Amniotic epithelial cell (primary cell): Measurements from ENCODE around the gene FTSJ3.

Source experiments
- DNase-seq: peaks from one replicate; pipeline ENCODE4 v3.0.0-alpha.2; 2010; ENCODE audit warnings: low read depth

Gene FTSJ3

GRCh38 chr17:63786117-63786516, 41.3 kb downstream of the FTSJ3 start:
- DNase-seq: no peak

DNA sequence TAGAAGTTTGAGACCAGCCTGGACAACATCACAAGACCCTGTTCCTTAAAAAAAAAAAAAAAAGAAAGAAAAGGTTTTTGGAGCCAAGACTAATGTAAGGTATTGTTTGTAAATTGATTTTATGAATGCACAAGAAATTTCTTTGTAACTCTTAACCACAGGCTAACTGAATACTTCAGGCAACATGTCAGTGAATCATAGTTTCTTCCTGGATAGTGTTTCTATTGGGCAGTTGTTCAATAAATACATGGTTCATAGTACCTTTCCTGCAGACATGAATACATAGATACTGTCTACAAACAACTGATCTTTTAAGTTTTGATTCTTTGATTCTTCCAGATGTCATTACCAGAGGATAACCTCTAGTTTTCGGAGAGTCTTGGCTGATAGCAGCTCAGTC, 41.9 kb downstream of the FTSJ3 start:
- DNase-seq: peak; percentile 32

DNA sequence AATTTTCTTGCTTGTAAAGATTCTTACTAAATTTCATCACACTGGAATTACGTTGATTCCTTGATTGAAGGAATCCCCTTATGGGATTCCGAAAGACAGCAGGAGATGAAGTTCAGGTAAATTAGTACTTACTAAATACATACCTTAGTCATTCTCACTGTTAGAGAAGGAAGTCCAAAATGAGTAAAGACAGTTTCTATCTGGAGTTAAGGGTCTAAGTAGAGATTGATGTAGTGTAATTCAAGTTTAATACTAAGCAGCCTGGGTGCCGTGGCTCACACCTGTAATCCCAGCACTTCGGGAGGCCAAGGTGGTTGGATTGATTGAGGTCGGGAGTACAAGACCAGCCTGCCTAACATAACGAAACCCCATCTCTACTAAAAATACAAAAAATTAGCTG, 43.9 kb downstream of the FTSJ3 start:
- DNase-seq: no peak

DNA sequence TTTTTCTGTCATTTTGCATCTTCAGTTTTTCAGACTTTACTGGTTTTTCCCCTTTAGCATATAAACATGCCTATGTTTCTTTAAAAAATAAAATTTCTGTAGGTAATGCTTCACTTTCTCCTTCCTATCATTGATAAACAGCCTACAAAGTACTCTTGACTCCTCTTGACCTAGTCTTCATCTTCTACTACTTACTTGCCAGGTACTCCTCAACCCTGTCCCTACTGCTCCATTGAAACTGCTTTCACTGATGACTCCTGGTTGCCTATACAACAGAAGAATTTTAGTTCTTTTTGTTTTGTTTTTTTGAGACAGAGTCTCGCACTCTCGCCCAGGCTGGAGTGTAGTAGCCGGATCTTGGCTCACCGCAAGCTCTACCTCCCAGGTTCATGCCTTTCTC, 46.5 kb downstream of the FTSJ3 start:
- no peak for DNase-seq

- DNase-seq: peak; percentile 47
Observed at GRCh38 chr17:63780507-63780906, 47.0 kb downstream of the FTSJ3 start.

GRCh38 chr17:63775420-63775819, 52.0 kb downstream of the FTSJ3 start:
- no peak for DNase-seq

GRCh38 chr17:63774969-63775265, 52.5 kb downstream of the FTSJ3 start:
- DNase-seq: no peak

DNA sequence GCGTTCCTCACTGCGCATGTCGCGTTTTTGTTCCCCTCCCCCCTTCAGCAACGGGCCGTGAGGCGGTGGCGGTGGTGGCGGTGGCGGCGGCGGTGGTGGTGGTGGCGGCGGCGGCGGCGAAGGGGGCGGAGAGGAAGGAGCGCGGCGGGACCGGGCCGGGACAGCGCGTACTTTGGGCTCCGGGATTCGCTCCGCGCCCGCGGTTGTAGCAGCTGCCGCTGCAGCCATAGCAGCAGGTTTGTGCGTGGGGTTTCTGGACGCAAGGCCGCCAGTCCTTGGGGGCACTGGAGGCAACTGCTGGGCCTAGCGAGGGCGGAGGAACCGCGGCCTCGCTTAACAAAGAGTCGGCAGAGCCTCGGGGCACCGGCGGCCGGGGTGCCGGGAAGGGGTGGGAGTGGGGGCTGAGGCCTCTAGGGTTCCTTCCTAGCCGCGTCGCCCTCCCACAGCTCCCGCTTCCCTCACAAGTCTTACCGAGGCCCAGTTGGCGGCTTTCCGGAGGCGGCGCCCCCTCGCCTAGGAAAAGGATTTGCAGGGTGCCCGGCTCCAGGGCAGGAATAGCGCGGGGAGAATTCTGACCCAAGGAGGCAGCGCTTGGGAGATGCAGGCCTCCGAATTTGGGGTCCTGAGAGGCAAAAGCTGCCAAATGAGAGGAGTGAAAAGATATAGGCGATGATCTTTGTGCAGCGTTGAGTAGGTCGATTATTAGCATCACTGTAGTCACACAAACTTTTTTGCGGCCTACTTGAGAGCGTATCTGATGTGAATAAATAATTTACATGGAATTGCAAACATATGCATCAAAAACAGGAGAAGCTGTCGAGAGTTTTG, 53.1 kb downstream of the FTSJ3 start, which contains the start of gene DDX42:
Gene DDX42, plus strand, starts transcription at position 30 of the 828 bp plus-strand sequence. CDS start 12,880 bp downstream, outside the sequence.
- peak; percentile 58 for DNase-seq

GRCh38 chr17:63773272-63774140, 54.0 kb downstream of the FTSJ3 start, which contains the start of gene CCDC47:
TSS of gene CCDC47 (minus strand) at chr17:63773597. CDS start at chr17:63766175, 7,422 bp downstream.
- peak; percentile 99 for DNase-seq

- DNase-seq: peak; percentile 37
Observed at GRCh38 chr17:63772801-63773271, 54.6 kb downstream of the FTSJ3 start.
